Tongue (tissue), 2 donors: ENCODE results near the gene ANXA7. TPM values are rescaled to one million over a fixed set of nuclear protein-coding genes. Genes with fewer than 3 reads are reported as not detected.

ENCODE experiments used
- DNase-seq: peaks from one replicate; pipeline ENCODE4 v3.0.0-alpha.2; 2015
- total RNA-seq: library from RNA; depleted of rRNA; stranded (reverse); fragments of >200 nt; gene quantifications from one replicate; pipeline ENCODE4 v1.2.3, GENCODE V29; 2014

Gene ANXA7
- total RNA-seq, result 99.3 TPM

- peak; percentile 96 for DNase-seq
Observed at GRCh38 chr10:73413528-73414229, at the start of gene ANXA7. Gene ANXA7 (minus strand): TSS chr10:73414058. CDS start chr10:73400856, 13,202 bp downstream.

- DNase-seq, result no peak
Observed at GRCh38 chr10:73460897-73461296, 47.0 kb upstream of the ANXA7 start.

GRCh38 chr10:73459683-73460314 is 45.9 kb upstream of the ANXA7 start:
- no peak for DNase-seq

- no peak for DNase-seq
Observed at GRCh38 chr10:73456187-73456890, 42.5 kb upstream of the ANXA7 start.

GRCh38 chr10:73449113-73449512 is 35.3 kb upstream of the ANXA7 start:
- no peak for DNase-seq

- no peak for DNase-seq
Observed at GRCh38 chr10:73448384-73448783, 34.5 kb upstream of the ANXA7 start.

GRCh38 chr10:73446926-73447325 is 33.1 kb upstream of the ANXA7 start:
- no peak for DNase-seq

GRCh38 chr10:73444457-73444856 is 30.6 kb upstream of the ANXA7 start:
- no peak for DNase-seq

- DNase-seq, result no peak
Observed at GRCh38 chr10:73439605-73440312, 25.9 kb upstream of the ANXA7 start.

- DNase-seq, result no peak
Observed at GRCh38 chr10:73439055-73439454, 25.2 kb upstream of the ANXA7 start.

- DNase-seq, result peak; percentile 94
Observed at GRCh38 chr10:73433538-73433867, 19.6 kb upstream of the ANXA7 start, which contains the start of gene MSS51. Gene MSS51 (minus strand): TSS chr10:73433561. CDS start chr10:73428284, 5,277 bp downstream.

GRCh38 chr10:73432646-73433537 is 19.0 kb upstream of the ANXA7 start:
- no peak for DNase-seq

GRCh38 chr10:73426318-73426717 is 12.5 kb upstream of the ANXA7 start:
- no peak for DNase-seq

GRCh38 chr10:73424478-73424877 is 10.6 kb upstream of the ANXA7 start:
- DNase-seq, result peak; percentile 38

GRCh38 chr10:73423309-73423708 is 9.5 kb upstream of the ANXA7 start:
- no peak for DNase-seq

GRCh38 chr10:73416571-73416970 is 2.7 kb upstream of the ANXA7 start:
- DNase-seq, result no peak

GRCh38 chr10:73414230-73414945 is 530 bp upstream of the ANXA7 start:
- peak; percentile 53 for DNase-seq

- DNase-seq, result peak; percentile 59
Observed at GRCh38 chr10:73413108-73413527, 740 bp downstream of the ANXA7 start.

GRCh38 chr10:73410897-73411296 is 3.0 kb downstream of the ANXA7 start:
- no peak for DNase-seq

- DNase-seq, result no peak
Observed at GRCh38 chr10:73408978-73409521, 4.8 kb downstream of the ANXA7 start.

- DNase-seq, result no peak
Observed at GRCh38 chr10:73408061-73408460, 5.8 kb downstream of the ANXA7 start.
